Measurements from ENCODE around the gene MAP2. TPM values are rescaled to one million over a fixed set of nuclear protein-coding genes. Genes with fewer than 3 reads are reported as not detected.

The MAP2 gene
- total RNA-seq, 1 experiment from 2014 or later: 7.4 TPM

GRCh38 chr2:209713219-209713618, 289.4 kb downstream of the MAP2 start:
- no peaks in the 10 kb centered on the region for H4K20me1 ChIP-seq (ENCODE audit: insufficient read depth)
- POLR2A ChIA-PET: no interaction called here
- ATAC-seq (no peak), DNase-seq (ENCODE audit: low read depth, low spot score) (no peak)
- no peak overlapping the region for H2AFZ ChIP-seq (ENCODE audit: low read depth, low read length, poor library complexity, severe bottlenecking)
- H3K9me2 ChIP-seq (ENCODE audit: insufficient read depth): no peaks in the 10 kb centered on the region
- no peak overlapping the region for H3K27ac ChIP-seq (ENCODE audit: low read depth, low read length)
- BruUV-seq (replicated peaks): no TSS peak
- no peak overlapping the region for H3K9ac ChIP-seq (ENCODE audit: low read length)
- no peaks in the 10 kb centered on the region for H3K4me1 ChIP-seq (ENCODE audit: control insufficient read depth in 1 of 2, insufficient read depth in 2 of 2, low read length in 2 of 2)
- RAD21 ChIA-PET (ENCODE audit: low non-redundant PET in 1 of 2, low total read pairs in 2 of 2, uncharacterized antibody in 2 of 2, unreplicated experiment in 2 of 2): no interaction called here
- intact Hi-C loops (cut with micrococcal nuclease): no loop called here
- no peaks in the 10 kb centered on the region for H3K36me3 ChIP-seq (ENCODE audit: control insufficient read depth in 1 of 2, insufficient read depth in 2 of 2, low read length in 2 of 2)
- no peak overlapping the region for H3K4me3 ChIP-seq (replicated peaks in 1 of 2; ENCODE audit: low read depth in 1 of 2, low read length in 2 of 2)
- no peaks in the 10 kb centered on the region for H3K9me3 ChIP-seq (ENCODE audit: control insufficient read depth in 1 of 2, insufficient read depth in 1 of 2, low read depth in 1 of 2, low read length in 2 of 2)
- CTCF ChIA-PET: no interaction called here
- no peak overlapping the region for H3K4me2 ChIP-seq (ENCODE audit: low read length)
- no peaks in the 10 kb centered on the region for H3K79me2 ChIP-seq (ENCODE audit: insufficient read depth, low read length)
- H3K27me3 ChIP-seq (ENCODE audit: insufficient read depth, low read length): no peaks in the 10 kb centered on the region
- TF ChIP-seq CTCF (IDR thresholded peaks at IDR 0.05 in 2 of 3, conservative IDR thresholded peaks at IDR 0.05 in 1 of 3; ENCODE audit: borderline replicate concordance in 1 of 3, insufficient read depth in 1 of 3, low read depth in 2 of 3, low read length in 2 of 3) (no peak), JUND (IDR thresholded peaks at IDR 0.05) (no peak), POLR2AphosphoS5 (IDR thresholded peaks at IDR 0.05; ENCODE audit: low read depth, low read length) (no peak), POLR2A (IDR thresholded peaks at IDR 0.05; ENCODE audit: borderline replicate concordance, extremely low read depth, insufficient read depth, insufficient read length) (no peak), SIN3A (IDR thresholded peaks at IDR 0.05; ENCODE audit: low read depth) (no peak), EZH2phosphoT487 (IDR thresholded peaks at IDR 0.05; ENCODE audit: borderline replicate concordance) (no peak), TCF7L2 (IDR thresholded peaks at IDR 0.05; ENCODE audit: borderline replicate concordance, extremely low read depth, insufficient read depth, insufficient read length) (no peak), SRF (IDR thresholded peaks at IDR 0.05; ENCODE audit: low read depth) (no peak), RAD21 (IDR thresholded peaks at IDR 0.05; ENCODE audit: low read depth) (no peak), FOSL1 (IDR thresholded peaks at IDR 0.05; ENCODE audit: low read depth) (no peak), CBX3 (IDR thresholded peaks at IDR 0.05; ENCODE audit: low read depth) (no peak), ZFX (IDR thresholded peaks at IDR 0.05) (no peak), YY1 (IDR thresholded peaks at IDR 0.05; ENCODE audit: extremely low read depth, insufficient replicate concordance, low read depth, low read length) (no peak), EGR1 (IDR thresholded peaks at IDR 0.05; ENCODE audit: low read depth) (no peak), EZH2 (IDR thresholded peaks at IDR 0.05) (no peak), CEBPB (IDR thresholded peaks at IDR 0.05; ENCODE audit: low read depth) (no peak)
- TF ChIP-seq, protein P1, sequence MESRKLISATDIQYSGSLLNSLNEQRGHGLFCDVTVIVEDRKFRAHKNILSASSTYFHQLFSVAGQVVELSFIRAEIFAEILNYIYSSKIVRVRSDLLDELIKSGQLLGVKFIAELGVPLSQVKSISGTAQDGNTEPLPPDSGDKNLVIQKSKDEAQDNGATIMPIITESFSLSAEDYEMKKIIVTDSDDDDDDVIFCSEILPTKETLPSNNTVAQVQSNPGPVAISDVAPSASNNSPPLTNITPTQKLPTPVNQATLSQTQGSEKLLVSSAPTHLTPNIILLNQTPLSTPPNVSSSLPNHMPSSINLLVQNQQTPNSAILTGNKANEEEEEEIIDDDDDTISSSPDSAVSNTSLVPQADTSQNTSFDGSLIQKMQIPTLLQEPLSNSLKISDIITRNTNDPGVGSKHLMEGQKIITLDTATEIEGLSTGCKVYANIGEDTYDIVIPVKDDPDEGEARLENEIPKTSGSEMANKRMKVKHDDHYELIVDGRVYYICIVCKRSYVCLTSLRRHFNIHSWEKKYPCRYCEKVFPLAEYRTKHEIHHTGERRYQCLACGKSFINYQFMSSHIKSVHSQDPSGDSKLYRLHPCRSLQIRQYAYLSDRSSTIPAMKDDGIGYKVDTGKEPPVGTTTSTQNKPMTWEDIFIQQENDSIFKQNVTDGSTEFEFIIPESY (IDR thresholded peaks at IDR 0.05; ENCODE audit: extremely low read depth, insufficient replicate concordance, low read length): no peak
- TF ChIP-seq, protein P2, sequence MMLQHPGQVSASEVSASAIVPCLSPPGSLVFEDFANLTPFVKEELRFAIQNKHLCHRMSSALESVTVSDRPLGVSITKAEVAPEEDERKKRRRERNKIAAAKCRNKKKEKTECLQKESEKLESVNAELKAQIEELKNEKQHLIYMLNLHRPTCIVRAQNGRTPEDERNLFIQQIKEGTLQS (IDR thresholded peaks at IDR 0.05): no peak
